Renal pelvis (tissue), 4 donors: ENCODE measurements around the gene VAV3. TPM values are rescaled to one million over a fixed set of nuclear protein-coding genes. Genes with fewer than 3 reads are reported as not detected.

Experiments
- DNase-seq: peaks from one replicate; pipeline ENCODE4 v3.0.0-alpha.2; 2013
- polyA plus RNA-seq, 3 donors: library from polyadenylated mRNA; unstranded; fragments of 120-200 nt; gene quantifications; one replicate each; pipeline ENCODE4 v1.2.1, GENCODE V29; 2013; ENCODE audit not compliant: insufficient read length in 3 of 3

Gene VAV3
- polyA plus RNA-seq, 3 donors: 122 to 149 (median 125) TPM

GRCh38 chr1:107544285-107544684 is 420.7 kb downstream of the VAV3 start:
- no peak for DNase-seq

DNA sequence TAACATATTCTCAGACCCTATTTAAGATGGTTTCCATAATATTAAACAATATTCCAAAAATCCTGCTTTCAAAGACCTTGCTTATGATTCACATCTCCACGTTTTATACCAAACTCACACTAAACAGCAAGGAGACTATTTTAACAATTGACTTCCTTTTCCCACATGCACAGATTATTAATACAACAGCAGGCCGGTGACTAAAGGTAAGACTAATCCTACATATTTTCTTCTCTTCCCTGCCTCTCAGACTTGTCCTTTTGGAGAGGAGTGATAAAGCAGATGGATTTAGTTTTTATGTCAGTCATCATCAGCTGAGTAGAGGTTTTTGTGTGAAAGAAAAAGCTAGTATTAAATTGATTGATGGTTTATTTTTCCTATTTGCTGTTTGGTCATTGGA is 423.6 kb downstream of the VAV3 start:
- DNase-seq: no peak

GRCh38 chr1:107538502-107538901 is 426.5 kb downstream of the VAV3 start:
- DNase-seq: no peak

- no peak for DNase-seq
Observed at GRCh38 chr1:107536266-107536665, 428.7 kb downstream of the VAV3 start.

- no peak for DNase-seq
Observed at GRCh38 chr1:107535091-107535490, 429.9 kb downstream of the VAV3 start.

- DNase-seq: no peak
Observed at GRCh38 chr1:107534632-107535031, 430.3 kb downstream of the VAV3 start.

DNA sequence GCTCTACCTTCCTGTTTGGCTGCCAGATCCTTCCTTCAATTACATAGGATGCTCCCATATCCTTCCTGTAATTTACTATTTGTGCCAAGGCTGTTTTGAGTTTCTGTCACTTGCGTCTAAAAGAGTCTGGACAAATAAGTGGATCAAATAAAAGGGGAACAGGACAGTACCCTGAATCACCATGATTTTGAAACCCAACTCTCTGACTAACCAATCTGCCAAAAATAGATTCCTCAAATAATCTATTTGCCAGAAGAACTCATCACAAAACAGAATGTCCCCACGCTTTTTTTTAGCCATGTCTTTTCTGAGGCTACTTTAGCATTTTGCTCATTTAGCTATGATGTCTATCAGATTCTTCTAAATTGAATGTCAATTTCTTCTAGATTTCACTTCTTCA is 431.5 kb downstream of the VAV3 start:
- no peak for DNase-seq

DNA sequence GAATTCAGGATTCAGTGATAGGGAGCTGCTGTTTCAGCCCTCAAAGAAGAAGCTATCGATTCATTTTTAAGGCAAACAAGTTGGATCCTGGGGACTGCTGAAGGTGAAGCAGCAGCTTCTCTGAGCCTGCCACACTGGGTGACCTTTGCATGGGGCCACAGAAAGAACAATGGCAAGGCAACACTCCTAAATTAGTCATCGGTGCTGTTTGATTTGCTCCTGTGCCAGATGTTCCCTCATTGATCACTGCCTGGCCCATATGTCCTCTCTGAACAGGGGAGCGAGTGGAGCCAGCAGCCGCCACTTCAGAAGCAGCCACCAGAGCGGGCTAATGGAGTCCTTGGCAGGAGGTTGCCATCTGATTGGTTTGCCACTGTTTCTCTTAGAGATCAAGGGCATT is 432.7 kb downstream of the VAV3 start:
- no peak for DNase-seq

DNA sequence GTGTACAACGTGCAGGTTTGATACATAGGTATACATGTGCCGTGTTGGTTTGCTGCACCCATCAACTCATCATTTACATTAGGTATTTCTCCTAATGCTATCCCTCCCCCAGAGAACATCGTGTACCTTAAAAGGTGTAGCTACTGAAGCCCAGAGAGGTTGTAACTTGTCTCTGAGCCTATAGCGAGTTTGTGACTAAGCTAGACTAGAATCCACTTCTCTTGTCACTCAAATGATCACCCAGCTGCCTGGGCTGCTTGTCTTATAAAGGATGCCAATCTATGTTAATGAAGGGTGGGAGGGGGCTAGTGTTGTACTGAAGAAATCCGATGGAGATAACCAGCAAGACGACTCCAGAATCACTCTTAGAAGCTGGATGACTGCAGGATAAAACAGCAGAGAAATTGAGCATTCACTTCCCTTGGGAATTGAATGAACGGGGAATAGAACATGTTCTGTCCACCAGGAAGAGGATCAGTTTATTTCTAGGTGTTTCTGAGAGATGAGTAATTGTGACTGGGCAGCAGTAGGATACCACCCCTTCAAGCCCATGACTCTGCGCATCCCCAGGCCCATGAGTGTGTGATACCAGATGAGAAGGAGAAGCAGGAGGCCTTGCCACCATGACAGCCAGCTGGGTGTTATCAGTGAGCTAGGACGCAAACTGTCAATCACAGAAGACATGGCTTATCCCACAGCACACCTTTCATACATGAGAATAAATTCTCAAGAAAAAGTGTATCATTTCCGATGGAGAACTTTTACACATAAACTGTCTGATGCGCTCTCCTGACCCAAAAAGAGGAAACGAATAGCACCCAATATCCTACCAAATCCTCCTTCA is 433.7 kb downstream of the VAV3 start:
- no peak for DNase-seq

DNA sequence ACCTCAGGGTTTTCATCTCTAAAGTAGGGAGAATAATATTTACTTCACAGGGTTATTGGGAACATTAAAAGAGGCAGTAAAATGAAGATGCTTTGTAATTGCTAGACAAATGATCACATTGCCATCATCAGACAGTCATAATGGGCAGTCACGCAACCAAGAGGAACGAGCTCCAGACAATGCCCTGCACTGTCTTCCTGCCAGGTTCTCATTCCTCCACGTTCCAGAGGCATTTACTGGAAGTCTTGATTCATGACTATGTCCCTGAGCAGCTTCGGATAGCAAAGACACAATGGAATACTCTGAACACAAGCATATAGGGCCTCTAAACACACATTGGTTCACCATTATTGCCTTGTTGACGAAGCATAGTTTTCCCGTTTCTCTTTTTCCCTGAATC is 434.4 kb downstream of the VAV3 start:
- DNase-seq: no peak

- DNase-seq: peak; percentile 45
Observed at GRCh38 chr1:107529511-107530149, 435.4 kb downstream of the VAV3 start.

GRCh38 chr1:107526524-107527198 is 438.3 kb downstream of the VAV3 start:
- no peak for DNase-seq

DNA sequence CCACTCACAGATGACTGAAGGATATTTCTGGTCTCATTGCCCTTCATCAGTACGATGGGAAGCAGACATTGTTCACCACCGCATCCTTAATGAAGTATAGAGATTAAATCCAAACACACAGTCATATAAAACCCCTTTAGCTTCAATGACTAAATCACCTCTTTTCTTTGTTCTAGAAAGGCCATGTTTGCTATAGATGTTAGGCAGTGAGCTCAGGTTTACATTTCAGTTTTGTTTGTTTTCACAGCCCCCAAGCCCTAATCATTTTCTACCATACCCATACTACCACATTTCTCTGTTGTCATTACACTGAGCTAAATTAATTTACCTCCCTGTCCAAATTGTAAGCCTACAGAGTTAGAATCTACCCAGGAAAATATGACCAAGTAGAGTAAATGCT is 439.0 kb downstream of the VAV3 start:
- DNase-seq: no peak

- no peak for DNase-seq
Observed at GRCh38 chr1:107525145-107525544, 439.8 kb downstream of the VAV3 start.

- DNase-seq: no peak
Observed at GRCh38 chr1:107524301-107524700, 440.7 kb downstream of the VAV3 start.

DNA sequence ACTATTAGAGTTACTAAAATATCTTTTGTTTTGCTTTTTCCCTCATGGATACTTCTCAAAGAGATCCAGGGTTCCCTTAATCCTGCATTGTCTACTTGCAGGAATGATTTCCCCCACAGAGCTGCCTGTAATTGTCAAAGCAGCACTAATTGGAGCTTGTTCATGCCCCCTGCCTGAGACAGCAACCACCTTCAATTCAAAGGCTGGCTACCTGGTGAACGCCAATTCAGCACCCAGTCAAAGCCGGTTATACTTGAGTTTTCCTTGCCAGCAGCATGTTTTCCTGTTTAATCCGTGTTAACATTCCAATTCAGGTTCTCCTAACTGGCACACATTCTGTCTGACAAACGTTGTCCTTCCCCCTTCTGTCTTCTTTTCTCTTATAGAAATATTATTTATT is 441.2 kb downstream of the VAV3 start:
- no peak for DNase-seq

GRCh38 chr1:107523061-107523460 is 441.9 kb downstream of the VAV3 start:
- DNase-seq: no peak

Other genes with a start within 250 kb of the VAV3 start
- gene SLC25A24, start 235.2 kb upstream of the VAV3 start, polyA plus RNA-seq: 10 to 100 TPM; 39.8 to 45.3 (median 44.5) TPM